ENCODE measurements around the gene AGPAT1. TPM values are rescaled to one million over a fixed set of nuclear protein-coding genes. Genes with fewer than 3 reads are reported as not detected.

Gene AGPAT1
- total and polyA plus RNA-seq, 10 of the 15 experiments (the other 5 are each of a cell fraction or from before 2014, with no cell fraction given) = 13.9 to 39.5 (median 24.7) TPM

- SMC1A ChIA-PET (ENCODE audit: uncharacterized antibody, unreplicated experiment) = interaction anchor here (0.9 kb wide), 1 partner anchor 48 kb away, joined by 3 read pairs; no protein-coding TSS in a partner anchor
- no peaks in the 10 kb centered on the region for H3K79me2 ChIP-seq (ENCODE audit: control insufficient read depth, insufficient read depth, low read length)
- H3K27me3 ChIP-seq (replicated peaks in 1 of 2; ENCODE audit: control insufficient read depth in 2 of 2, insufficient read depth in 2 of 2, low read length in 1 of 2) = peaks cover 3 to 4% of the 10 kb centered on the region in 2 experiments; a peak in 3 of 4 replicates
- ATAC-seq = no peak
- H3K27ac ChIP-seq (ENCODE audit: control insufficient read depth, insufficient read depth) = no peak overlapping the region
- H3K4me3 ChIP-seq = no peak overlapping the region
- in situ Hi-C loops (cut with MboI) (no loop called here), intact Hi-C loops (cut with micrococcal nuclease; ENCODE audit: unreplicated experiment) (no loop called here)
- no peak overlapping the region for H2AFZ ChIP-seq (ENCODE audit: control insufficient read depth, low read depth, low read length)
- H3K36me3 ChIP-seq (ENCODE audit: control insufficient read depth in 2 of 2, insufficient read depth in 2 of 2, low read length in 1 of 2) = no peaks in the 10 kb centered on the region
- RAD21 ChIA-PET (ENCODE audit: unreplicated experiment) = no interaction called here
- WGBS (ENCODE audit: insufficient coverage, insufficient replicate concordance, low lambda C conversion rate, missing lambda C conversion rate) = 31% methylated on average over 7 of the region's 7 CpGs
- no peaks in the 10 kb centered on the region for H3K9me3 ChIP-seq (replicated peaks; ENCODE audit: control insufficient read depth, insufficient read depth, low read length)
- no peaks in the 10 kb centered on the region for H4K20me1 ChIP-seq (ENCODE audit: control insufficient read depth, insufficient read depth)
- BruUV-seq (replicated peaks) = no TSS peak
- no peak overlapping the region for H3K4me2 ChIP-seq (ENCODE audit: control insufficient read depth, insufficient read depth)
- CTCF ChIA-PET = interaction anchor here (1.2 to 2.1 kb wide), 2 partner anchors 100 to 568 kb away, joined by 3 to 4 read pairs; no protein-coding TSS in a partner anchor
- no peak overlapping the region for H3K9ac ChIP-seq (ENCODE audit: control insufficient read depth, insufficient read depth, low read length)
- no peak for DNase-seq (ENCODE audit: low read depth, low spot score)
- POLR2A ChIA-PET = no interaction called here
- H3K4me1 ChIP-seq (ENCODE audit: control insufficient read depth, insufficient read depth, low read length) = peaks cover 9% of the 10 kb centered on the region
- TF ChIP-seq EZH2 (IDR thresholded peaks at IDR 0.05; ENCODE audit: borderline replicate concordance, control insufficient read depth, low read depth, low read length) (no peak), ZBTB40 (IDR thresholded peaks at IDR 0.05; ENCODE audit: borderline replicate concordance) (no peak), RUNX3 (IDR thresholded peaks at IDR 0.05; ENCODE audit: low read length) (no peak), RAD21 (IDR thresholded peaks at IDR 0.05; ENCODE audit: insufficient read depth, low read depth, low read length) (no peak)
- FAIRE-seq = no peak
Observed at GRCh38 chr6:32218167-32218566, 42.3 kb upstream of the AGPAT1 start.

Measured in GM12878 (cell line).